Measurements from ENCODE around the gene CETN1.

Gene CETN1

DNA sequence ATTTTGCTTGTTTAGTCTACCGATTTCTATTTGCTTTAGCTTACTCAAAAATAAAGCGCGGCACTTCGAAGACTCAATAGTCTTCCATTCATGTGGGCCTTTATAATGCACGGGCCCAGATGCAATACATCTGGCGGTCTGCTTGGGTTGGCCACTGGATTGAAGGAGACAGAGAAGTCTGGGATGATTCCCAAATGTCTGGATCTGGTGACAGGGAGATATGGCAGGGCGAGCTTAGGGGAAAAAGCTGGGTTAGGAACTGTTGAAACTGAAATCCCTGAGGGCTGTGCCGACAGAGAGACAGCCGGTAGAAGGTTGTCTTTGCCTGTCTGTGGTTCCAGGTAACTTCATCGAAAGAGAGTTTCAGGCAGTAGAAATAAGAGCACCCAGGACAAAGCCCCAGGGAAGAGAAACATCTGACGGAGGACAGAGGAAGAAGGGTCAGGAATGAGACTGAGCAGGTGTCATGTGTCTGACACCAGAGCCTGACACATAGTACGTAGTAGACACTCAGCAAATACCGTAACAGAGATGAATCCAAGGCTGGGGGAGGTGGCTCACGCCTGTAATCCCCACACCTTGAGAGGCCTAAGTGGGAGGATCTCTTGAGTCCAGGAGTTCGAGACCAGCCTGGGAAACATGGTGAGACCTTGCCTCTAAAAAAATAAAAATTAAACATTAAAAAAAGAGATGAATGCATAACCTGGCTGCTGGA is 30.2 kb downstream of the CETN1 start:
- Histone ChIP-seq H3K4me1 (ENCODE audit: control insufficient read depth, insufficient read depth, low read length) (no peaks in the 10 kb centered on the region), H3K27ac (ENCODE audit: low read length) (no peak overlapping the region), H3K36me3 (ENCODE audit: control insufficient read depth in 2 of 2, insufficient read depth in 2 of 2, low read length in 2 of 2) (no peaks in the 10 kb centered on the region), H3K9ac (ENCODE audit: low read length in 2 of 2) (no peak overlapping the region), H3K27me3 (ENCODE audit: control insufficient read depth in 1 of 2, insufficient read depth in 2 of 2, low read length in 2 of 2) (no peaks in the 10 kb centered on the region), H3K9me3 (ENCODE audit: control insufficient read depth in 2 of 2, low read length in 2 of 2) (no peaks in the 10 kb centered on the region), H3K4me3 (ENCODE audit: low read length in 2 of 2) (no peak overlapping the region)

DNA sequence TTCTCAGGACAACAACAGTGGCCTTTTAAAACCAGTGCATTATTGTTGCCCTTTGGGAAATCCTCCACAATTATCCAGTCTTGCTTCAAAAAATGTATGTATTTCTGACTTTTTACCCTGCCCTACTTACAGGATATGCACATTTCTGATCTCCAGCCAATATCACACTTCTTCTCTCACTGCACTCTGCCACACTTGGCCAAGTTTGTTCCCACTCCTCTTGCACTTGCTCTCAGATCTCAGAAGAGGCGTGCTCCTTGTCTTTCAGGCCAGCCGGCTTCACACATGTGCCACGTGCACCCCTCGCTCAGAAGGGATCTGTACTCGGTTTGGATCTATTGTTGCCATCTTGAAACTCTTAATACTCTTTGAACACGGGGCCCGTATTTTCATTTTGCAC is 32.0 kb downstream of the CETN1 start:
- no peak overlapping the region for H3K9ac ChIP-seq (ENCODE audit: low read length in 2 of 2)
- no peaks in the 10 kb centered on the region for H3K36me3 ChIP-seq (ENCODE audit: control insufficient read depth in 2 of 2, insufficient read depth in 2 of 2, low read length in 2 of 2)
- H3K4me3 ChIP-seq (ENCODE audit: low read length in 2 of 2): no peak overlapping the region
- no peaks in the 10 kb centered on the region for H3K27me3 ChIP-seq (ENCODE audit: control insufficient read depth in 1 of 2, insufficient read depth in 2 of 2, low read length in 2 of 2)
- H3K9me3 ChIP-seq (ENCODE audit: control insufficient read depth in 2 of 2, low read length in 2 of 2): no peaks in the 10 kb centered on the region
- no peak overlapping the region for H3K27ac ChIP-seq (ENCODE audit: low read length)
- no peaks in the 10 kb centered on the region for H3K4me1 ChIP-seq (ENCODE audit: control insufficient read depth, insufficient read depth, low read length)

DNA sequence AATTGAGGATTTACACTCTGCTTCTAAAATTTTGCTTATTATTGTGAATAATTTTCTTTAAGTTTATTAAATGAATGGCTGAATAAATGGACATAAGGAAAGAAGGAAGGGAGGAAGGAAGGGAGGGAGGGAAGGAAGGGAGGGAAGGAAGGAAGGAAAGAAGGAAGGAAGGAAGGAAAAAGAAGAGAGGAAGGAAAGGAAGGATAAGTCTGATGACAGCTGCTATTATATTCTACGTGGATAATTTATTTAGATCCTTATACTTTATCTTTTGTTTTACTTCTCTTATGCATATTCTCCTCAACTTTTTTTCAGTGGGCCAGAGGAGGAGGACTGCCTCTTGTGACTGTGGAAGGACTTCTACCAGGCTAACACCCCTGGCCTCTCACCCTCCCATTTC is 34.0 kb downstream of the CETN1 start:
- H3K27ac ChIP-seq (ENCODE audit: low read length): no peak overlapping the region
- H3K9me3 ChIP-seq (ENCODE audit: control insufficient read depth in 2 of 2, low read length in 2 of 2): no peaks in the 10 kb centered on the region
- H3K4me1 ChIP-seq (ENCODE audit: control insufficient read depth, insufficient read depth, low read length): no peaks in the 10 kb centered on the region
- H3K4me3 ChIP-seq (ENCODE audit: low read length in 2 of 2): no peak overlapping the region
- H3K36me3 ChIP-seq (ENCODE audit: control insufficient read depth in 2 of 2, insufficient read depth in 2 of 2, low read length in 2 of 2): no peaks in the 10 kb centered on the region
- no peaks in the 10 kb centered on the region for H3K27me3 ChIP-seq (ENCODE audit: control insufficient read depth in 1 of 2, insufficient read depth in 2 of 2, low read length in 2 of 2)
- no peak overlapping the region for H3K9ac ChIP-seq (ENCODE audit: low read length in 2 of 2)

GRCh38 chr18:615092-615521 is 34.9 kb downstream of the CETN1 start:
- Histone ChIP-seq H3K27me3 (ENCODE audit: control insufficient read depth in 1 of 2, insufficient read depth in 2 of 2, low read length in 2 of 2) (no peaks in the 10 kb centered on the region), H3K27ac (ENCODE audit: low read length) (no peak overlapping the region), H3K9me3 (ENCODE audit: control insufficient read depth in 2 of 2, low read length in 2 of 2) (no peaks in the 10 kb centered on the region), H3K4me3 (ENCODE audit: low read length in 2 of 2) (no peak overlapping the region), H3K36me3 (ENCODE audit: control insufficient read depth in 2 of 2, insufficient read depth in 2 of 2, low read length in 2 of 2) (no peaks in the 10 kb centered on the region), H3K9ac (ENCODE audit: low read length in 2 of 2) (no peak overlapping the region), H3K4me1 (ENCODE audit: control insufficient read depth, insufficient read depth, low read length) (no peaks in the 10 kb centered on the region)

DNA sequence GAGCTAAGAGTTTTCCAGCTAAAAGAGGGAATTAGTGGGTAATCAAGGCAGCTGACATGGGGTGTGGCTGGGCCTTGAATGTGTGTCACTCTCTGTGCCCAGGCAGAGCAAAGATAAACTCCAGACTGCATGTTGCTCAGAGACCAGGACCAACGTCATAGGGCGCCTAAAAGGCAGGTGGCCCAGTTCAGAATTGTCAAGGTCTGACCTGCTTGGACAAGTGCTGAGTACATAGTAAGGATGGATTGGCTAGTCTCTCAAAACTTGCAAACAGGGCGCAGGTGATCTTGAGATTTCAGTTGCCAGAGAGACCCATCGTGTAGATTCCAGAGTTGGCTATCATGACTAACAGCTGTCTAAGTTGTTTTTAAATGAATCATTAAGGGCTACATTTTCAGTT is 35.6 kb downstream of the CETN1 start:
- no peak overlapping the region for H3K4me3 ChIP-seq (ENCODE audit: low read length in 2 of 2)
- H3K36me3 ChIP-seq (ENCODE audit: control insufficient read depth in 2 of 2, insufficient read depth in 2 of 2, low read length in 2 of 2): no peaks in the 10 kb centered on the region
- no peak overlapping the region for H3K9ac ChIP-seq (ENCODE audit: low read length in 2 of 2)
- no peaks in the 10 kb centered on the region for H3K9me3 ChIP-seq (ENCODE audit: control insufficient read depth in 2 of 2, low read length in 2 of 2)
- H3K4me1 ChIP-seq (ENCODE audit: control insufficient read depth, insufficient read depth, low read length): no peaks in the 10 kb centered on the region
- no peak overlapping the region for H3K27ac ChIP-seq (ENCODE audit: low read length)
- no peaks in the 10 kb centered on the region for H3K27me3 ChIP-seq (ENCODE audit: control insufficient read depth in 1 of 2, insufficient read depth in 2 of 2, low read length in 2 of 2)

DNA sequence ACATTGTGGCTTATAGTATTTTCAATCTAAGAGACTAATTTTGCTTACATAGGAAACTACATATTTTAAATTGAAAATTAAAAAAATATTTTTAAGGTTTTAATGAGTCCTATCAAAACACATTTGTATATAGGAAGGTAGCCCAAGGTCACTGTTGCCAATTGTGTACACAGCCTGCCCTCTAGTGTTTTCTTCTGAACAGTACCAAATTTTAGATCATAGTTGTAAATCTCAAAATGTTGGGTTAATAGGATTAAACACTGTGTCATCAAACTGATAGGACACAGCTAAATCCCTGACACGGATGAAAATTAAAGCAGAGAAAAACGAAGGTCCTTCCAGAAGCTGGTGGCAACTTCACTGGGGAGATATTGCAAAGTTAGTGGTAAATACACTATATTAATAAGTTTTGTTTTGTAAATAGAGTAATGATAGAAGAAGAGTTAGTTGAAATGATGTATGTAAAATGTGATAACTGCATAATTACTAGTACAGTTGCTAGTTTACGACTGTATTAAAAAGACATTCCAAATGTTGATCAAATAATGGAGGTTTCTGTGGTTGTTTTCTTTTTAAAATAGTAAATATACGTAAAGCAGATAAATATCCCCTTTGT is 36.3 kb downstream of the CETN1 start:
- no peak overlapping the region for H3K27ac ChIP-seq (ENCODE audit: low read length)
- H3K27me3 ChIP-seq (ENCODE audit: control insufficient read depth in 1 of 2, insufficient read depth in 2 of 2, low read length in 2 of 2): no peaks in the 10 kb centered on the region
- H3K4me3 ChIP-seq (ENCODE audit: low read length in 2 of 2): no peak overlapping the region
- H3K4me1 ChIP-seq (ENCODE audit: control insufficient read depth, insufficient read depth, low read length): no peaks in the 10 kb centered on the region
- no peak overlapping the region for H3K9ac ChIP-seq (ENCODE audit: low read length in 2 of 2)
- H3K36me3 ChIP-seq (ENCODE audit: control insufficient read depth in 2 of 2, insufficient read depth in 2 of 2, low read length in 2 of 2): no peaks in the 10 kb centered on the region
- no peaks in the 10 kb centered on the region for H3K9me3 ChIP-seq (ENCODE audit: control insufficient read depth in 2 of 2, low read length in 2 of 2)

- Histone ChIP-seq H3K36me3 (ENCODE audit: control insufficient read depth in 2 of 2, insufficient read depth in 2 of 2, low read length in 2 of 2) (no peaks in the 10 kb centered on the region), H3K27me3 (ENCODE audit: control insufficient read depth in 1 of 2, insufficient read depth in 2 of 2, low read length in 2 of 2) (no peaks in the 10 kb centered on the region), H3K4me3 (ENCODE audit: low read length in 2 of 2) (no peak overlapping the region), H3K9me3 (ENCODE audit: control insufficient read depth in 2 of 2, low read length in 2 of 2) (no peaks in the 10 kb centered on the region), H3K27ac (ENCODE audit: low read length) (no peak overlapping the region), H3K4me1 (ENCODE audit: control insufficient read depth, insufficient read depth, low read length) (no peaks in the 10 kb centered on the region), H3K9ac (ENCODE audit: low read length in 2 of 2) (no peak overlapping the region)
Measured at GRCh38 chr18:617970-618504, 37.9 kb downstream of the CETN1 start.

- Histone ChIP-seq H3K36me3 (ENCODE audit: control insufficient read depth in 2 of 2, insufficient read depth in 2 of 2, low read length in 2 of 2) (no peaks in the 10 kb centered on the region), H3K4me1 (ENCODE audit: control insufficient read depth, insufficient read depth, low read length) (no peaks in the 10 kb centered on the region), H3K27me3 (ENCODE audit: control insufficient read depth in 1 of 2, insufficient read depth in 2 of 2, low read length in 2 of 2) (no peaks in the 10 kb centered on the region), H3K4me3 (ENCODE audit: low read length in 2 of 2) (no peak overlapping the region), H3K27ac (ENCODE audit: low read length) (no peak overlapping the region), H3K9ac (ENCODE audit: low read length in 2 of 2) (no peak overlapping the region), H3K9me3 (ENCODE audit: control insufficient read depth in 2 of 2, low read length in 2 of 2) (no peaks in the 10 kb centered on the region)
Measured at GRCh38 chr18:618618-619017, 38.4 kb downstream of the CETN1 start.

GRCh38 chr18:621291-622043 is 41.3 kb downstream of the CETN1 start:
- Histone ChIP-seq H3K27ac (ENCODE audit: low read length) (no peak overlapping the region), H3K4me1 (ENCODE audit: control insufficient read depth, insufficient read depth, low read length) (no peaks in the 10 kb centered on the region), H3K4me3 (ENCODE audit: low read length in 2 of 2) (no peak overlapping the region), H3K9me3 (ENCODE audit: control insufficient read depth in 2 of 2, low read length in 2 of 2) (no peaks in the 10 kb centered on the region), H3K36me3 (ENCODE audit: control insufficient read depth in 2 of 2, insufficient read depth in 2 of 2, low read length in 2 of 2) (no peaks in the 10 kb centered on the region), H3K27me3 (ENCODE audit: control insufficient read depth in 1 of 2, insufficient read depth in 2 of 2, low read length in 2 of 2) (no peaks in the 10 kb centered on the region), H3K9ac (ENCODE audit: low read length in 2 of 2) (no peak overlapping the region)

GRCh38 chr18:622289-622688 is 42.1 kb downstream of the CETN1 start:
- Histone ChIP-seq H3K4me3 (ENCODE audit: low read length in 2 of 2) (no peak overlapping the region), H3K27ac (ENCODE audit: low read length) (no peak overlapping the region), H3K36me3 (ENCODE audit: control insufficient read depth in 2 of 2, insufficient read depth in 2 of 2, low read length in 2 of 2) (no peaks in the 10 kb centered on the region), H3K9me3 (ENCODE audit: control insufficient read depth in 2 of 2, low read length in 2 of 2) (no peaks in the 10 kb centered on the region), H3K27me3 (ENCODE audit: control insufficient read depth in 1 of 2, insufficient read depth in 2 of 2, low read length in 2 of 2) (no peaks in the 10 kb centered on the region), H3K9ac (ENCODE audit: low read length in 2 of 2) (no peak overlapping the region), H3K4me1 (ENCODE audit: control insufficient read depth, insufficient read depth, low read length) (no peaks in the 10 kb centered on the region)

Measured in stomach smooth muscle (tissue), 2 donors.